HK-2 (cell line): ENCODE measurements around the gene SMYD3.

ENCODE experiments used
- DNase-seq: peaks from one replicate; pipeline ENCODE4 v3.0.0-alpha.2; 2018; ENCODE audit not compliant: unreplicated experiment

The SMYD3 gene

DNA sequence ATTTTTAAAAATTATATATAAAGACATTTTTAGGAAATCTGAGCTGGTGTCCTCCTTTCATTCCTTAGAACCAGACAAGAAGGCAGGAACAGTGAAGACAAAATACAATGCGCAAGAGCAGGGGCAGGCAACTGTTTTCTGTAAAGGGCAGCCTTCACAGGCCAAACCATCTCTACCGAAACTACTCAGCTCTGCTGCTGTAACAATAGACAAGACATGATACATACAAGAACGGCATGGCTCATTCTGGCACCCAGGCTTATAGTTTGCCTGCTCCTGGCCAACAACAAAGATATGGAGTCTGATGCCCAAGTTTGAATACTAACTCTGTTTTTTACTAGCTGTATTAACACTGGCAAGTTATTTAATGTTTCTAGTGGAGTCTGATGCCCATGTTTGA, 232.0 kb downstream of the SMYD3 start:
- no peak for DNase-seq

DNA sequence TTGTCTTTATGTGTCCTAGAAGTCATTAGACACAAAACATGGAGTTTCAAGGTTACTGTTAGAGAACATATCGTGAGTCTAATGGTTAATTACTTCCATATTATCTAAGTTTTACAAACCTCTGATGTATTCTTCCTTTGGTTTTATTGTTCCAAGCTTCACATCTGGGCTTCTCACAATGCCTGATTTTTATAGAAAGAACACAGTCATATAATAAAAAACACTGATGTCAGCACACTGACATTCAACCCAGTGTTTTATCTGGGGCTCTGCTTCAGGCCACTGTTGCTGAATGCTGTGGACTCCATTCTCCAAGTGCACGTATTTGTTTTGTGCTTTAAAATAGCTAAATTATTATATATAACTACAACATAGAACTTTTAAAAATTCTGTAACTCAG, 232.9 kb downstream of the SMYD3 start:
- DNase-seq: no peak

DNA sequence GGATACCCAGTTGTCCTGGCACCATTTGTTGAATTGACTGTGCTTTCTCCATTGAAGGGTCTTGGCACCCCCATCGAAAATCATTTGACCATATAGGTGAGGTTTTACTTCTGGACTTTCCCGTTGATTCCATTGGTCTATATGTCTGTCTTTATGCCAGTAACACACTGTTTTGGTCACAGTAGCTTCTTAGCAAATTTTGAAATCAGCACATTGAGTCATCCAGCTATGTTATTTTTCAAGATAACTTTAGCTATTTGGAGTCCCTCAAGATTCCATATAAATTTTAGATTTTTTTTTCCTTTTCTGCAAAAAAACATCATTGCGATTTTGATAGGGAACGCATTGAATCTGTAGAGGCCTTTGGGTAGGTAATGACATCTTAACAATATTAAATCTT, 235.6 kb downstream of the SMYD3 start:
- DNase-seq: no peak

DNA sequence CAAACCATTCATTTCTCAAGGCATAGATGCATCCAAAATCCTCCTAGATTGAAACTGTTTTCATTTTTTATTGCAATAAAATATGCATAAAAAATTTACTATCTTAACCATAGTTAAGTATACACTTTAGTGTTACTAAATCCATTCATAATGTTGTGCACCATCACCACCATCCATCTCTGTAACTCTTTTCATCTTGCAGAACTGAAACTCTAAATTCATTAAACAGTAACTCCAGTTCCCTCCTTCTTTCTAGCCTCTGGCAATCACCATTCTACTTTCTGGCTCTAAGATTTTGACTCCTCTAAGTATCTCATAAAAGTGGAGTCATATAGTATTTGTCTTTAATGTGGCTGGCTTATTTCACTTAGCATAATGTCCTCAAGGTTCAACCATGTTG, 236.8 kb downstream of the SMYD3 start:
- no peak for DNase-seq

DNA sequence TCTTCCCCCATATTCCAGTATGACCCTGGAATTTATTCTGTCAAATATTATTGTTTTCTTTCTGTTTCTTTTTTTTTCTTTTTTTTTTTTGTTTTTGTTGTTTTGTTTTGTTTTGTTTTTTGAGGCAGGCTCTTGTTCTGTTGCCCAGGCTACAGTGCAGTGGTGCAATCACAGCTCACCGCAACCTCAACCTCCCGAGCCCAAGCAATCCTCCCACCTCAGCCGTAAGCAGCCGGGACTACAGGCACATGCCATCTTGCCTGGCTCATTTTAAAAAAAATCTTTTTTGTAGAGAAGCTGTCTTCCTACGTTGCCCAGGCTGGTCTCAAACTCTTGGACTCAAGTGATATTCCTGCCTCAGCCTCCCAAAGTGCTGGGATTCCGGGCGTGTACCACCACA, 237.6 kb downstream of the SMYD3 start:
- DNase-seq: no peak

DNA sequence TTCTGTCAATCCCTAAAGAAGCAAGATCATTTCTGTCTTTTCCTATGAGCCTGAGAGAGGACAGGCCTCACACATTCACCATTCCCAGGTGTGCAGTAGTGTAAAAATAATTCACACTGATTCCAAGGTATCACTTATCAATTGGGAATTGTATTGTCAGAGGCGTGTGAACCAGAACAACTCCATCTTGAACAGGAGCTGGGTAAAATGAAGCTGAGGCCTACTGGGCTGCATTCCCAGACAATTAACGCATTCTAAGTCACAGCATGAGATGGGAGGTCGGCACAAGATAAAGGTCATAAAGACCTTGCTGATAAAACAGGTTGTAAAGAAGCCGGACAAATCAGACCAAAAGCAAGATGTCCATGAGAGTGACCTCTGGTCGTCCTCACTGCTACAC, 239.2 kb downstream of the SMYD3 start:
- no peak for DNase-seq

DNA sequence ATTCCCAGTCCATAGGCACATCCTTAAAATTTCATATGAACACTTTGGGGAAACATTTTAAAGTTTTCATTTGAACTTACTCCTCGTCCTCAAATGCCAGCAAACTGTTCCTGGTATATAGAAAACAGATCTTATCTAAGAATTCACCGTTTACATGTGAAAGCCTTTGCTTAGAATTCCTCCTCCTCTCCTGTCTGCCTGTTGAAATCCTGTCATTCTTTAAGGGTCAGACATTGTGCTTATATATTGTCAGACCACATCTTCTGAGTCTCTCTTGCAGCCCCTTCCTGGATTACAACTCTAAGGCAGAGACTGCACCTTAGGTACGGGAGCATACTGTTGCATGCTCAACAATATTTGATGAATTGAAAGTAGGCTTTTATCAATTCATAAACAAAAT, 239.7 kb downstream of the SMYD3 start:
- DNase-seq: no peak

DNA sequence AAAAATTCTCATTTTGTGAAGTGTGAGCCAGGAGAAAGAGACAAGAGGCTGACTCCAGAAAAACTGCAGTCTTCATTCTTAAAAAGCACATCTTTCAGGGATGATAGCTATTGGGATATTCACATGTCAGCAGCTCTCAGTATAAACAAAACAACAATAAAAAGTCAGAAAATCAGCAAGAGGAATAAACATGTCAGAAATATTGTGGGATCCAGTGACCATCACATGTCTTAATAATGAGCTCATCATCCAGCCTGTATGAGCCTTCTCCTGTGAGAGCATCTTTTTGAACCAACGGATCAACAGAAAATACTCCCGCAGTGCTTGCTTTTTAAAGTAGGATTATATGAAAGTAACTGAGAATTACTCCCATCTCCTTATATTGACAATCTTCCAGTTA, 241.6 kb downstream of the SMYD3 start:
- no peak for DNase-seq

DNA sequence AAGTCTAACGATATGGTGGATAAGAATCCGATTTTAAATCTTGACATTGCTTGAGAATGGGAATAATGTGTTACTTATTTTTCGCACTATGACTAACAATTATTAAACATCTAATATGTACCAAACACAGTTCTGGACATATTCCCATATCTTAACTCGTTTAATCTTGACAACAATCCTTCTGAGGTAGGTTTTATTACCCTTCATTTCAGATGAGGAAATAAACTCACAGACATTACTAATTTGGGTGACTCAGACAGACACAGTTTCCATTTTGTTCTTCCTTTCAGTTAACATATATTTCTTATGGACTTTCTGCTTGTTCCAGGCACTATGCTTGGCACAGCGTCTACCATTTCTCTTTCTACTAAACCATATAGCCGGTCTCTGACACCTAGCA, 244.8 kb downstream of the SMYD3 start:
- no peak for DNase-seq

DNA sequence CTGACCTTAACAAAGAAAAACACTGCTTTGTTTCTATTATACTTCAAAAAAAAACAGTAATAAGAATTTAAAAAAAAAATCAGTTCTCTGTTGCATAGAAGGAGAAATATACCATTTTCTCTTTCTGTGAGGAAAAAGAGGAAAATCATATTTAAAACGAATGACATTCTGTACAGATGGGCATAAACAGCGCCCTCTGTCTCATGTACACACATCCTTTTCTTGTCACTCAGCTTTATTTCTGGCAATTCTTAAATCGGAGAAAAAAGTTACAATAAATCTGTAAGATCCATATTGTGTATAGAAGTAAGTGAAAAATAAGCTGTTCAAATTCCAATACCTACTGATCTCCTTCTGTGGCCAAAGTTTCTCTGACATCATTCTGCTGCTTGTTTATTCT, 245.4 kb downstream of the SMYD3 start:
- no peak for DNase-seq

DNA sequence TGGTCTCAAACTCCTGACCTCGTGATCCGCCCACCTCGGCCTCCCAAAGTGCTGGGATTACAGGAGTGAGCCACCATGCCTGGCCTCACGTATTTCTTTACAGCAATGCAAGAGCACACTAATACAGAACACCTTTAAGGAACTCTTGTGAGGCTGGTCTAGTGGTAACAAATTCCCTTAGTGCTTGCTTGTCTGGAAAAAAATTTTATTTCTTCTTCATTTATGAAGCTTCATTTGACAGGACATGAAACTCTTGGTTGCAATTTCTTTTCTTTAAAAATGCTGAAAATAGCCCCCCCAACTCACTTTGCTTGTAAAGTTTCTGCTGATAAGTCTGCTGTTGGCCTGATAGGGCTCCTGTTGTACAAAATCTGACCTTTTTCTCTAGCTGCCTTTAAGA, 248.8 kb downstream of the SMYD3 start:
- DNase-seq: no peak

DNA sequence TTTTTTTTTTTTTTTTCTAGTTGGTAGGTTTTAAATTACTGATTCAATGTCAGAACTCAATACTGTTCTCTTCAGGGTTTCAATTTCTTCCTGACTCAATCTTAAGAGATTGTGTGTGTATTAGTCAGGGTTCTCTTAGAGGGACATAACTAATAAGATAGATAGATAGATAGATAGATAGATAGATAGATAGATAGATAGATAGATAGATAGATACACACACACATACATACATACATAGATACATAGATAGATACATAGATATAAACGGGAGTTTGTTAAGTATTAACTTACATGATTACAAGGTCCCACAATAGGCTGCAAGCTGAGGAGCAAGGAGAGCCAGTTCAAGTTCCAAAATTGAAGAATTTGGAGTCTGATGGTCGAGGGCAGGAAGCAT, 251.3 kb downstream of the SMYD3 start:
- no peak for DNase-seq

DNA sequence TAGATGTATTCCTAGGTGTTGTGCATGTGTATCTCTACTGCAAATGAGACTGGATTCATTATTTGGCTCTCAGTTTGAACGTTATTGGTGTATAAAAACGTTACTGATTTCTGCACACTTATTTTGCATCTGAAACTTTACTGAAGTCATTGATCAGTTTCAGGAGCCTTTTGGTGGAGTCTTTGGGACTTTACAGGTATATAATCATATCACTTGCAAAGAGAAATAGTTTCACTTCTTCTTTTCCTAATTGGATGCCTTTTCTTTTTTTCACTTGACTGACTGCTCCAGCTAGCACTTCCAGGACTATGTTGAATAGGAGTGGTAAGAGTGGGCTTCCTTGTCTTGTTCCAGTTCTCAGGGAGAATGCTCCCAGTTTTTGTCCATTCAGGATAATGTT, 252.2 kb downstream of the SMYD3 start:
- DNase-seq: no peak

DNA sequence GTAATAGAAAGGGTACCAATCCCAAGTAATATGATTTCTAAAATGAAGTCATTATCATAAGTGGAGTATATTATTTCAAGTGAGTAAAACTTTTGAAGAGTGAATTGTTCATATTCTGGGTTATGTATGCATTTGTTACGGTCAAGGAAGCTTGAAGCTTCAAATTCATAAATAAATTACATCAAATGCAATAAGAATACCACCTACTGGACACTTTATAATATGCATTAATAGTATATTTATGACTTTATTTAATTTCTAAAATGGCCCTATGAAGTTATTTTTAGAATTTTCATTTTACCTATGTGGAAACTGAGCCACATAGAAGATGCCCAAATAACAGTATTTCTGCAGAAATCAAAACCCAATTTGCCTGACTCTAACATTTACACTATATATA, 260.6 kb downstream of the SMYD3 start:
- no peak for DNase-seq

DNA sequence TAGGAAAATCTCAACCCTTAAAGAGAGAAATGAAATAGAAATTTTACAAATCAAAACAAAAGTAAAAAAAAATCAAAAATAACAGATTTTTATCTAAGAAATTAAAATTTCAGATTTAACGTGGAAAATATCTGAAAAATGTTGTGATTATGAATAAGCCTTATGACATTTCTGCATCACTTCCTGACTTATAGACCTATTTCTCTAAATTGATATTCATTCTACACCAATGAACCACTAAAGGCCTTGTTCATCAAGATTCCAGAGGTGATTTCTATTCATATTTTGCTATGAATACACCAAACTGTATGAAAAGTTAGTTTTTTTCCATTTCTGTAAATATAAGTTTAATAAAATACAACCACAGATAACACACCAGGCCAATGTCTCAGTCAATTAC, 261.5 kb downstream of the SMYD3 start:
- DNase-seq: no peak

DNA sequence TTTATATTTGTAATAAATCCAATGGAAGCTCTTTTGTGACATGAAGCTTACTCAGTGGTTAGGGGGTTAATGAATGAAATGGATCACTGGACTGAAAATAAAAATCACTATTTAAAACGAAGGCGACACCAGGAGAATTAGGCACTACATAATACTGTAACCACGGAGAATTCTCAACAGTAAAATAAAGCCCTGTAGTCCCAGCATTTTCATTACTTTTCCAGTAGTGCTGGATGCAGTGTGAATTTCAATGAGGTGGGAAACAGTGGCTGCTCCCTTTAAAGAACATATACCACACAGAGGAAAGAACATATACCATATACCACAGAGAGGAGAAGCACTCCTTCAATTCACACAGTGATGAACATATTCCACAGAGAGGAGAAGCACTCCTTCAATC, 275.0 kb downstream of the SMYD3 start:
- no peak for DNase-seq

DNA sequence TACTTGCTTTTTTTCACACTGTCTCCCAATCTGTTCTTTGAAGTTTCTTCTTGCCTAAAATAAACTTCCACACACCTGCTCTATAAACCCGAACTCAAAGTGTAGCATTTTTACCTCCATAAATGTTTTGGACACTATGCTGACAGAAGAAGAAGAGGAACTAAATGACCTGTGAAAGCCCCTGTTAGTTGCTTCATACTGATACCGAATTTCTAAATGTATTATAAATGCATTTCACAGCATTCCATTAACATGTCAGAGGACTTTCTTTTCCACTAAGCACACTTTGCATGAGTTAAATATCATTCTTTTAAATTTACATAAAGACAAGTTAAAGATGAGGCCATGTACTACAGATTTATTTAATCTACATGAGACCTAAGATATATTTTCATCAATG, 281.0 kb downstream of the SMYD3 start:
- DNase-seq: no peak

DNA sequence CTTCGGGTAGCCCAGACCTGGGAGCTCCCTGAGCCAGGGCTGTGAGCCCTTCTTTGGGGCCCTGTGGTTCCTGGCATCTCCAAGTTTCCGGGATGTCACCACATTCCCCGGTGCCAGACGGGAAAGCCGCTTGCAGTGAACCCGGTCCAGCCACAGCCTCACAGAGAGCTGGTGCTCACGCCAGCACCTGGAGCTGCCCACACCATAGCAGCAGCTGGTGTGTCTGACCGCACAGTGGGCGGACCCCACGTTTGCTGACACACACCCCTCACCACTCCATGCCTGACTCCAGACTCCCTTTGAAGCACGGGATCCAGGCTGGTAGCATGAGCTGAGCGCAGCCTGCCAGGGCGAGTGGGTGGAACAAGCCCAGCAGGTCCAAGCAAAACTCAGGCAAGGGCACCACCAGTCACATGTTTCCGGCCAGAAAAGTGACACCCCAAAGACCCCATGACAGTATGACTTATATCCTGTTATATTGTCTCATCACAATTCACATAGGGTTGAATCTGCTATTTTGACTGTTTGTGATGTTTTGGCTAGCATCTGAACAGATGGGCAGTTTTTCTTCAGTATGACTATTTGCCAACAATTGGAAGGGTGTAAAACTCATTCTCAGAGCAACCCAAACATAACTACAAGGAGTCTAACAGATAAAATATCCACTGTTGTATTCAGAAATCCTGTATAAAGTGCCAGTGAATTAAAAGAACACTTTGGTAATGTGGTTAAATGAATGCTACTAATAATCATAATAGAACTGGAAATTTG, 285.4 kb downstream of the SMYD3 start:
- no peak for DNase-seq

DNA sequence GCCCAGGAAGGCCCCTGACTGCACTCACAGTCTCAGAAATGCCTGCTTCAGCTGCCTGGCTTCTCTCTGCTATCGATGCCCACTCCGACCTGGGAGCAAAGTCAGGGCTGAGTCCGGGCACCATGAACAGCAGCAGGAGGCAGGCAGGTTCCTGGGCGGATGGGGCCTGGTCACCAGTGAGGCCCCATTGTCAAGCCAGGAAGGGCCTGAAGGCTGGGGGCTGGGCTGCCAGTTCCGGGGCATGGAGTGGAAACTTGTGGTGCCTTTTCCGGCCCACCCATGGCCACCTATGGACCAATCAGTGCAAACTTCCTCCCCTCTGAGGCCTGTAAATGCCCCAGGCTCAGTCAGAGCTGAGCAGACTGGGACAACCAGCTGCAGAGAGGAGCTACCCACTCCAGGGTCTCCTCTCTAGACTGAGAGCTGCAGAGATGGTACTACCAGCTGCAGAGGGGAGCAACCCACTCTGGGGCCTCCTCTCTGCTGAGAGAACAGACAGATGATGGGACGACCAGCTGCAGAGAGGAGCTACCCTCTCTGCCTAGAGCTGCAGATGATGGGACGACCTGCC, 286.5 kb downstream of the SMYD3 start:
- no peak for DNase-seq

DNA sequence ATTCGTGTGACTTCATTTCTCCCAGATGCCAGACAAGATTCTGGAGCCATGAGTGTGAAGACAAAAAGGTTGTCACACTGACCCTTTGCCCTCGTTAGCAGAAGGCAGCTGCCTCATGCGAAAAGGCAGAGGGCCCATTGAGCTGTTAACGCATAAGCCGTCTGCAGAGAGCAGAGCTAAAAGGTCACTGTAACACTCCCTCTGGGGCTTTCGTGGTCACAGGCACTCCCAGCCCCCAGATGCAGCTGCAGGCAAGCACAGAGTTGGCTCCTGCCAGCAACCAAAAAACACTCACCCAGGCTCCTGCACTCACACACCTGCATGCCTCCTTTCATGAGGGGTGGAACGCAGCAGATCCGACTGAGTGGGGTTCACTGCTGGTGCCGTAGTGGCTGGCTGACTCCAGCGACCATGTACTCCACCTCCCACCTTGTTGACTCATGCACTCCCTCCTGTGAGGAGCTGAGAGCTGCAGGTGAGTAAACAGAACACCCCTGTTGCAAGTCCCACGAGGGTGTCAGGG, 287.5 kb downstream of the SMYD3 start:
- DNase-seq: no peak

DNA sequence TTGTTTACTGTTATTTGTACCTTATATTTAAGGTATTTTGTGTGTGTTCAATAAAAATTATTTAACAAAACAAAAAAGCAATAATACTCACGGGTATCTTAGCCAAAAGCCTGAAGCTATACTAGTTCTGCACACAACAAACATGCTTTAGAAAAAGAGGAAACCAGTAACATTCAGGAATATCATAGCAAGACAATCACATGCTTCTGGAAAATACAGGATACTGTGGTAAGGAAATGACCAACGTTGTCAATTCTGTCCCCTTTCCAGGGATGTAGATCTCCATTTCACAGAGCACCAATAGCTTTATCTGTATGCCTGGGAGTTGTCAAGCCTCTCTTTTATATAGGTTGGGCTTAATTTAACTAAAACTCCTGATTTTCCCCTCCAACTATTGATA, 288.4 kb downstream of the SMYD3 start:
- DNase-seq: no peak

DNA sequence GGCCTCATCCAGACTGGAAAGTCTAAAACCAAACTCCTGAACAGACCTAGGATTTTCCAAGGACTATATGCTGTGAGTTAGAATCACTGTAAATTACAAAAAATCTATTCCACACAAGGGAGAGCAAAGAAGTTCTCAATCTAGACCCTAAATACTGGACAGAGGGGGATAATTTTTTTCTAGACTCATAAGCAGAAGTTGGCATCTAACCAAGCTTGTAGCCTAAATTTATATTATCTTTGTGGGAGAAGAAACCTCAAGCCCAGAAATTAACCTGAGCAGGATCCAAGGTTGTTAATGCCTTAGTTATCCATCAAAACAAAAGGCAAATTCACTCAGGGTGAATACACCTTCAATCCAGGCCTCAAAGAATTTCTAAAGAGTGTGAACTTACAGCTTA, 290.2 kb downstream of the SMYD3 start:
- DNase-seq: no peak

DNA sequence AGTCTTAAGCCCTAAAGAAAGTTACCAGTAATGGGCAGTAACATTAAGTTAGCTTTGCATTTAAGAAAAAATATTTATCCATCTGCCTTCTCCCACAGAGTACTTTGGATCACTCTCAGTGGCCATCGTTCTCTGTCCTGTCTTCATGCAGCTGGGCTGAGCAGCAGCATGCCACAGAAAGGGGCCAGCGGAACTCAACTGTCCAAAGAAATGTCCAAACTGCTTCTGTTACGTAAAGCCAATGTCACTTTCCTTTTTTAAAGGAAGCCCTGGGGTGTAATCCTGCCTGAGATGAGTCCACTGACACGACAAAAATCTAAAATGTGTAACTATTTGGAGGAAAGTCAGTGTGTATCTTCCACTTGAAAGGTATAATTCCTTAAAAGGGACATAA, 291.6 kb downstream of the SMYD3 start:
- DNase-seq: no peak
